ENCODE results near the gene CD58. TPM values are rescaled to one million over a fixed set of nuclear protein-coding genes. Genes with fewer than 3 reads are reported as not detected.

The CD58 gene
- total and polyA plus RNA-seq, 4 donors, result 5.1 to 30.2 (median 10.8) TPM

- TF ChIP-seq JUND (IDR thresholded peaks at IDR 0.05) (no peak), RXRA (IDR thresholded peaks at IDR 0.05) (no peak), FOXA2 (IDR thresholded peaks at IDR 0.05) (no peak), GABPA (IDR thresholded peaks at IDR 0.05 in 1 of 2, conservative IDR thresholded peaks at IDR 0.05 in 1 of 2) (no peak), RAD21 (IDR thresholded peaks at IDR 0.05) (no peak), SP1 (IDR thresholded peaks at IDR 0.05) (no peak), HNF4G (IDR thresholded peaks at IDR 0.05) (no peak), ZBTB33 (IDR thresholded peaks at IDR 0.05) (no peak), YY1 (IDR thresholded peaks at IDR 0.05) (no peak), HNF4A (conservative IDR thresholded peaks at IDR 0.05) (no peak), MAX (IDR thresholded peaks at IDR 0.05) (no peak), CTCF (IDR thresholded peaks at IDR 0.05; ENCODE audit: low read depth, low read length, missing input control) (no peak)
- H3K36me3 ChIP-seq (ENCODE audit: control insufficient read depth in 4 of 4, insufficient read depth in 3 of 4, low read depth in 1 of 4, low read length in 3 of 4), result no peaks in the 10 kb centered on the region
- WGBS, result 85% methylated on average over 8 of the region's 8 CpGs
- no peak for DNase-seq (ENCODE audit: low spot score)
- H3K27me3 ChIP-seq (ENCODE audit: control insufficient read depth in 4 of 4, insufficient read depth in 4 of 4, low read length in 3 of 4), result no peaks in the 10 kb centered on the region
- peaks cover 0 to 6% (median 0%) of the 10 kb centered on the region in 4 donors for H3K4me1 ChIP-seq (ENCODE audit: control insufficient read depth in 4 of 4, insufficient read depth in 4 of 4, low read length in 3 of 4)
- no peak overlapping the region for H3K9ac ChIP-seq (ENCODE audit: low read depth in 1 of 2, low read length in 2 of 2)
- H3K27ac ChIP-seq (ENCODE audit: low read depth in 1 of 2, low read length in 2 of 2), result no peak overlapping the region
- H3K9me3 ChIP-seq (ENCODE audit: control insufficient read depth in 4 of 4, low read length in 3 of 4), result no peaks in the 10 kb centered on the region
- H3K4me3 ChIP-seq (ENCODE audit: low read depth in 1 of 3, low read length in 3 of 3), result no peak overlapping the region
These were observed 11.5 kb downstream of the CD58 start for GRCh38 chr1:116559304-116559761.

GRCh38 chr1:116558571-116558970 lies 12.3 kb downstream of the CD58 start:
- Histone ChIP-seq H3K4me1 (ENCODE audit: control insufficient read depth in 4 of 4, insufficient read depth in 4 of 4, low read length in 3 of 4) (peaks cover 0 to 6% (median 0%) of the 10 kb centered on the region in 4 donors), H3K4me3 (ENCODE audit: low read depth in 1 of 3, low read length in 3 of 3) (no peak overlapping the region), H3K36me3 (ENCODE audit: control insufficient read depth in 4 of 4, insufficient read depth in 3 of 4, low read depth in 1 of 4, low read length in 3 of 4) (no peaks in the 10 kb centered on the region), H3K9ac (ENCODE audit: low read depth in 1 of 2, low read length in 2 of 2) (no peak overlapping the region), H3K9me3 (ENCODE audit: control insufficient read depth in 4 of 4, low read length in 3 of 4) (no peaks in the 10 kb centered on the region), H3K27me3 (ENCODE audit: control insufficient read depth in 4 of 4, insufficient read depth in 4 of 4, low read length in 3 of 4) (no peaks in the 10 kb centered on the region), H3K27ac (ENCODE audit: low read depth in 1 of 2, low read length in 2 of 2) (no peak overlapping the region)
- DNase-seq (ENCODE audit: low spot score), result no peak
- no peak for TF ChIP-seq FOXA1 (IDR thresholded peaks at IDR 0.05)
- TF ChIP-seq ZBTB33 (IDR thresholded peaks at IDR 0.05), result no peak
- no peak for TF ChIP-seq EGR1 (IDR thresholded peaks at IDR 0.05; ENCODE audit: low read depth in 2 of 2)
- no peak for TF ChIP-seq GABPA (IDR thresholded peaks at IDR 0.05 in 1 of 2, conservative IDR thresholded peaks at IDR 0.05 in 1 of 2)
- TF ChIP-seq SP1 (IDR thresholded peaks at IDR 0.05), result no peak
- no peak for TF ChIP-seq HNF4A (conservative IDR thresholded peaks at IDR 0.05)
- TF ChIP-seq HNF4G (IDR thresholded peaks at IDR 0.05), result no peak
- TF ChIP-seq NR2F2 (IDR thresholded peaks at IDR 0.05), result no peak
- TF ChIP-seq MAX (IDR thresholded peaks at IDR 0.05), result no peak
- no peak for TF ChIP-seq TAF1 (conservative IDR thresholded peaks at IDR 0.05)
- TF ChIP-seq REST (IDR thresholded peaks at IDR 0.05), result no peak
- no peak for TF ChIP-seq RXRA (IDR thresholded peaks at IDR 0.05)
- TF ChIP-seq RAD21 (IDR thresholded peaks at IDR 0.05), result no peak
- TF ChIP-seq YY1 (IDR thresholded peaks at IDR 0.05), result no peak
- no peak for TF ChIP-seq JUND (IDR thresholded peaks at IDR 0.05)
- TF ChIP-seq CTCF (IDR thresholded peaks at IDR 0.05; ENCODE audit: low read depth, low read length, missing input control), result no peak
- TF ChIP-seq ATF3 (IDR thresholded peaks at IDR 0.05), result no peak
- WGBS, result 92% methylated on average over 1 of the region's 1 CpG
